Natural killer cell (primary cell): ENCODE results near the gene NOSTRIN. TPM values are rescaled to one million over a fixed set of nuclear protein-coding genes. Genes with fewer than 3 reads are reported as not detected.

Experiments used
- ATAC-seq, 3 donors: fragments of 150-1000 bp in 2 of 3; fragments of 200-7000 bp in 1 of 3; cut with Tn5 transposase; 1 replicate in 1 of 3; 2 replicates in 2 of 3; pipeline ENCODE4 v1.10.0; 2021; ENCODE audit warnings: mild to moderate bottlenecking in 2 of 3, moderate library complexity in 2 of 3
- DNase-seq, 2 donors: peaks; one replicate each; pipeline versions ENCODE4 v3.0.0 to v3.0.0-alpha.2; 2013 to 2021; ENCODE audit warnings: mixed read lengths in 1 of 2
- H3K27ac ChIP-seq: one replicate; pipeline ENCODE4 v1.5.1; 2013; ENCODE audit warnings: mild to moderate bottlenecking, low read length
- H3K27me3 ChIP-seq: one replicate; pipeline ENCODE4 v1.6.1; 2013; ENCODE audit warnings: low read length; ENCODE audit not compliant: control insufficient read depth, insufficient read depth
- H3K36me3 ChIP-seq: one replicate; pipeline ENCODE4 v1.6.1; 2013; ENCODE audit warnings: low read length; ENCODE audit not compliant: control insufficient read depth, insufficient read depth
- H3K4me1 ChIP-seq: one replicate; pipeline ENCODE4 v1.6.1; 2013; ENCODE audit warnings: low read length; ENCODE audit not compliant: control insufficient read depth, insufficient read depth
- H3K4me3 ChIP-seq: one replicate; pipeline ENCODE4 v1.5.1; 2013; ENCODE audit warnings: low read length
- H3K9me3 ChIP-seq: one replicate; pipeline ENCODE4 v1.6.1; 2013; ENCODE audit warnings: low read length; ENCODE audit not compliant: control insufficient read depth, insufficient read depth
- H3K27ac Mint-ChIP-seq, 2 donors: one replicate each; pipeline ENCODE4 v1.8.0; 2022; ENCODE audit warnings: mild to moderate bottlenecking in 2 of 2, mixed read lengths in 2 of 2, moderate library complexity in 1 of 2
- H3K27me3 Mint-ChIP-seq, 2 donors: one replicate each; pipeline ENCODE4 v1.8.0; 2022; ENCODE audit warnings: low read depth in 2 of 2, mixed read lengths in 2 of 2
- H3K36me3 Mint-ChIP-seq: one replicate; pipeline ENCODE4 v1.8.0; 2022; ENCODE audit warnings: mixed read lengths
- H3K4me1 Mint-ChIP-seq, 2 donors: one replicate each; pipeline ENCODE4 v1.8.0; 2022; ENCODE audit warnings: mixed read lengths in 2 of 2
- H3K4me3 Mint-ChIP-seq: one replicate; pipeline ENCODE4 v1.8.0; 2022; ENCODE audit warnings: mild to moderate bottlenecking, moderate library complexity, mixed read lengths
- H3K9me3 Mint-ChIP-seq, 2 donors: one replicate each; pipeline ENCODE4 v1.8.0; 2022; ENCODE audit warnings: mixed read lengths in 2 of 2
- CTCF ChIP-seq: fragments of 200-600 bp; IDR thresholded peaks from one replicate; pipeline ENCODE4 v1.8.0; 2022; ENCODE audit warnings: antibody characterized with exemption
- WGBS: methylation state at CpG from one replicate; pipeline ENCODE4 v1.1.7; 2013; ENCODE audit warnings: missing lambda C conversion rate; ENCODE audit not compliant: insufficient coverage; 5-methylcytosine and 5-hydroxymethylcytosine counted together
- intact Hi-C: fragments of 100-400 bp; cut with micrococcal nuclease; formaldehyde crosslinking; loops from one replicate; pipeline ENCODE4 v1.14.2; 2022
- total RNA-seq, 4 donors: library from RNA; stranded (reverse); fragments of 120-200 nt in 1 of 4; gene quantifications; one replicate each; pipeline versions ENCODE4 v1.2.3 to v1.2.4, GENCODE V29; 2013 to 2022

The NOSTRIN gene
- total RNA-seq, 3 donors from 2014 or later (not counting 1 experiment from before 2014, with no cell fraction given), result 0.18 TPM; not detected in 2

GRCh38 chr2:168787098-168787781 is 15.2 kb upstream of the NOSTRIN start:
- TF ChIP-seq CTCF, result no peak
- Mint-ChIP-seq H3K4me3 (no peak overlapping the region), H3K27ac (no peak overlapping the region), H3K36me3 (no peaks in the 10 kb centered on the region), H3K9me3 (no peaks in the 10 kb centered on the region), H3K27me3 (peaks cover 0 to 12% of the 10 kb centered on the region in 2 donors), H3K4me1 (no peaks in the 10 kb centered on the region)
- no peak for ATAC-seq
- no peaks in the 10 kb centered on the region for H3K4me1 ChIP-seq
- H3K4me3 ChIP-seq, result no peak overlapping the region
- no peak overlapping the region for H3K27ac ChIP-seq
- no peak for DNase-seq
- H3K36me3 ChIP-seq, result no peaks in the 10 kb centered on the region
- H3K27me3 ChIP-seq, result no peaks in the 10 kb centered on the region
- WGBS, result 92% methylated on average over 3 of the region's 3 CpGs
- H3K9me3 ChIP-seq, result no peaks in the 10 kb centered on the region
- intact Hi-C loops, result no loop called here

GRCh38 chr2:168787782-168788376 is 14.6 kb upstream of the NOSTRIN start:
- intact Hi-C loops, result no loop called here
- TF ChIP-seq CTCF, result no peak
- no peak overlapping the region for H3K27ac ChIP-seq

GRCh38 chr2:168789776-168790175 is 12.7 kb upstream of the NOSTRIN start:
- H3K27ac ChIP-seq, result no peak overlapping the region
- H3K9me3 ChIP-seq, result no peaks in the 10 kb centered on the region
- no peak for ATAC-seq
- no peak overlapping the region for H3K4me3 Mint-ChIP-seq
- H3K27me3 ChIP-seq, result no peaks in the 10 kb centered on the region
- no peak for DNase-seq
- no peaks in the 10 kb centered on the region for H3K9me3 Mint-ChIP-seq
- H3K27me3 Mint-ChIP-seq, result peaks cover 0 to 12% of the 10 kb centered on the region in 2 donors
- H3K4me1 ChIP-seq, result no peaks in the 10 kb centered on the region
- WGBS, result 84% methylated on average over 5 of the region's 7 CpGs
- TF ChIP-seq CTCF, result no peak
- H3K36me3 ChIP-seq, result no peaks in the 10 kb centered on the region
- no peak overlapping the region for H3K27ac Mint-ChIP-seq
- no peaks in the 10 kb centered on the region for H3K36me3 Mint-ChIP-seq
- H3K4me3 ChIP-seq, result no peak overlapping the region
- no peaks in the 10 kb centered on the region for H3K4me1 Mint-ChIP-seq
- intact Hi-C loops, result no loop called here

More at GRCh38 chr2:168787782-168788376, 14.6 kb upstream of the NOSTRIN start:
- Histone ChIP-seq H3K4me1 (no peaks in the 10 kb centered on the region), H3K27me3 (no peaks in the 10 kb centered on the region), H3K36me3 (no peaks in the 10 kb centered on the region), H3K4me3 (no peak overlapping the region), H3K9me3 (no peaks in the 10 kb centered on the region)
- no peak for DNase-seq
- Mint-ChIP-seq H3K27me3 (peaks cover 0 to 12% of the 10 kb centered on the region in 2 donors), H3K9me3 (no peaks in the 10 kb centered on the region), H3K27ac (no peak overlapping the region), H3K36me3 (no peaks in the 10 kb centered on the region), H3K4me3 (no peak overlapping the region), H3K4me1 (no peaks in the 10 kb centered on the region)
- no peak for ATAC-seq
- 83% methylated on average over 1 of the region's 1 CpG for WGBS
